GM04504 (cell line): Measurements from ENCODE around the gene TBC1D17.

ENCODE experiments used
- DNase-seq: peaks from one replicate; pipeline ENCODE4 v3.0.0-alpha.2; 2012; ENCODE audit warnings: low read depth

TBC1D17 gene

GRCh38 chr19:49848938-49849337 is 28.6 kb upstream of the TBC1D17 start:
- DNase-seq: no peak

- DNase-seq: no peak
Observed at GRCh38 chr19:49849433-49850220, 27.9 kb upstream of the TBC1D17 start.

GRCh38 chr19:49850221-49850486 is 27.3 kb upstream of the TBC1D17 start:
- no peak for DNase-seq

GRCh38 chr19:49850487-49851342 is 26.8 kb upstream of the TBC1D17 start, which contains the start of gene PTOV1:
Gene PTOV1 (plus strand): TSS chr19:49851159.
- DNase-seq: peak; percentile 80

- DNase-seq: no peak
Observed at GRCh38 chr19:49851456-49852259, 25.8 kb upstream of the TBC1D17 start.

- no peak for DNase-seq
Observed at GRCh38 chr19:49852631-49853126, 24.8 kb upstream of the TBC1D17 start.

GRCh38 chr19:49853852-49854377 is 23.6 kb upstream of the TBC1D17 start:
- DNase-seq: no peak

- no peak for DNase-seq
Observed at GRCh38 chr19:49854378-49855263, 22.9 kb upstream of the TBC1D17 start.

GRCh38 chr19:49855277-49855675 is 22.2 kb upstream of the TBC1D17 start:
- no peak for DNase-seq

- no peak for DNase-seq
Observed at GRCh38 chr19:49855676-49856573, 21.6 kb upstream of the TBC1D17 start.

GRCh38 chr19:49856574-49857021 is 20.9 kb upstream of the TBC1D17 start:
- DNase-seq: no peak

- no peak for DNase-seq
Observed at GRCh38 chr19:49857061-49857837, 20.3 kb upstream of the TBC1D17 start.

- DNase-seq: no peak
Observed at GRCh38 chr19:49857838-49858087, 19.7 kb upstream of the TBC1D17 start.

- no peak for DNase-seq
Observed at GRCh38 chr19:49858088-49858985, 19.2 kb upstream of the TBC1D17 start.

GRCh38 chr19:49859682-49860335 is 17.7 kb upstream of the TBC1D17 start:
- no peak for DNase-seq

GRCh38 chr19:49860336-49861102 is 17.0 kb upstream of the TBC1D17 start:
- DNase-seq: no peak

- DNase-seq: no peak
Observed at GRCh38 chr19:49861107-49861506, 16.4 kb upstream of the TBC1D17 start.
